Upper lobe of right lung (tissue), 1 donor: Measurements from ENCODE around the gene LRRC10. TPM values are rescaled to one million over a fixed set of nuclear protein-coding genes. Genes with fewer than 3 reads are reported as not detected.

Experiments used
- ATAC-seq: fragments of 200-7000 bp; cut with Tn5 transposase; one replicate; pipeline ENCODE4 v1.9.1; 2020; ENCODE audit warnings: mild to moderate bottlenecking, moderate library complexity
- DNase-seq: peaks from one replicate; pipeline ENCODE4 v3.0.0-alpha.2; 2020
- H3K27ac ChIP-seq: fragments of 200-600 bp; one replicate; pipeline ENCODE4 v1.8.0; 2022
- H3K27me3 ChIP-seq: fragments of 200-600 bp; one replicate; pipeline ENCODE4 v1.8.0; 2022; ENCODE audit warnings: mild to moderate bottlenecking
- H3K36me3 ChIP-seq: fragments of 200-600 bp; one replicate; pipeline ENCODE4 v1.8.0; 2022
- H3K4me1 ChIP-seq: fragments of 200-600 bp; one replicate; pipeline ENCODE4 v1.8.0; 2022
- H3K4me3 ChIP-seq: fragments of 200-600 bp; one replicate; pipeline ENCODE4 v1.8.0; 2022; ENCODE audit warnings: mild to moderate bottlenecking
- H3K9me3 ChIP-seq: fragments of 200-600 bp; one replicate; pipeline ENCODE4 v1.8.0; 2022
- intact Hi-C: fragments of 100-400 bp; cut with DNase I; formaldehyde crosslinking; loops from one replicate; pipeline ENCODE4 v1.11.0; 2022
- microRNA-seq: library from miRNA; unstranded; fragments of <30 nt; microRNA quantifications from one replicate; pipeline ENCODE4 v1.2.0, GENCODE V29; 2020; ENCODE audit warnings: borderline microRNAs expressed
- total RNA-seq: library from RNA; stranded (reverse); fragmentation: NEBNext Ultra II Directional; extraction: Animal tissue kit (Norgen Biotek cat#: 25700); gene quantifications from one replicate; pipeline ENCODE4 v1.2.1, GENCODE V29; 2021
- TF ChIP-seq, protein P1 (sequence below): fragments of 200-600 bp; IDR thresholded peaks from one replicate; pipeline ENCODE4 v1.8.0; 2022; ENCODE audit warnings: antibody characterized with exemption
- donor health status: DM: no; HTN: yes; CAD: no; lungs with severe emphysema.

LRRC10 gene
- total RNA-seq, 1 donor from 2014 or later, result not detected

DNA sequence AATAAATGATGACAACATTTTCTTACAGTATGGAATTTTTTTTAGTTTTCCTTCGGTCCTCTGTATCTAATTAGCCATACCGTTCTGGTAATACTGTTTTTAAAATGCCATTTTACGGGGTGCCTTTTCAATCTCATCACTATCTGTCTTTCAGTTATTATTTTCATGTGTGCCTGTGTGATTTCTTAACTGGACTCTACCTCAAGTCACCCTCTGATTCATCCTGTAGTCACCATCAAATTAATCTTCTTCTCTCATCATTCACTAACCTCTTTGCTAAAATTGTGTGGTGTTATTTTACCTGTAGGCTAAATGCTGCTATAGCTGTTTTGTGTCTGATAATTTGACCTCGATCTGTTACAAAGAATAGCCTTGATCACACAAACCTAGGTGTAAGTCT is 41.5 kb downstream of the LRRC10 start:
- H3K9me3 ChIP-seq, result no peaks in the 10 kb centered on the region
- H3K36me3 ChIP-seq, result peaks cover 59% of the 10 kb centered on the region
- H3K27ac ChIP-seq, result no peak overlapping the region
- no peaks in the 10 kb centered on the region for H3K27me3 ChIP-seq
- ATAC-seq (no peak), DNase-seq (no peak)
- H3K4me1 ChIP-seq, result no peaks in the 10 kb centered on the region
- H3K4me3 ChIP-seq, result no peak overlapping the region
- TF ChIP-seq, protein P1, sequence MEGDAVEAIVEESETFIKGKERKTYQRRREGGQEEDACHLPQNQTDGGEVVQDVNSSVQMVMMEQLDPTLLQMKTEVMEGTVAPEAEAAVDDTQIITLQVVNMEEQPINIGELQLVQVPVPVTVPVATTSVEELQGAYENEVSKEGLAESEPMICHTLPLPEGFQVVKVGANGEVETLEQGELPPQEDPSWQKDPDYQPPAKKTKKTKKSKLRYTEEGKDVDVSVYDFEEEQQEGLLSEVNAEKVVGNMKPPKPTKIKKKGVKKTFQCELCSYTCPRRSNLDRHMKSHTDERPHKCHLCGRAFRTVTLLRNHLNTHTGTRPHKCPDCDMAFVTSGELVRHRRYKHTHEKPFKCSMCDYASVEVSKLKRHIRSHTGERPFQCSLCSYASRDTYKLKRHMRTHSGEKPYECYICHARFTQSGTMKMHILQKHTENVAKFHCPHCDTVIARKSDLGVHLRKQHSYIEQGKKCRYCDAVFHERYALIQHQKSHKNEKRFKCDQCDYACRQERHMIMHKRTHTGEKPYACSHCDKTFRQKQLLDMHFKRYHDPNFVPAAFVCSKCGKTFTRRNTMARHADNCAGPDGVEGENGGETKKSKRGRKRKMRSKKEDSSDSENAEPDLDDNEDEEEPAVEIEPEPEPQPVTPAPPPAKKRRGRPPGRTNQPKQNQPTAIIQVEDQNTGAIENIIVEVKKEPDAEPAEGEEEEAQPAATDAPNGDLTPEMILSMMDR, result no peak
- intact Hi-C loops, result no loop called here

DNA sequence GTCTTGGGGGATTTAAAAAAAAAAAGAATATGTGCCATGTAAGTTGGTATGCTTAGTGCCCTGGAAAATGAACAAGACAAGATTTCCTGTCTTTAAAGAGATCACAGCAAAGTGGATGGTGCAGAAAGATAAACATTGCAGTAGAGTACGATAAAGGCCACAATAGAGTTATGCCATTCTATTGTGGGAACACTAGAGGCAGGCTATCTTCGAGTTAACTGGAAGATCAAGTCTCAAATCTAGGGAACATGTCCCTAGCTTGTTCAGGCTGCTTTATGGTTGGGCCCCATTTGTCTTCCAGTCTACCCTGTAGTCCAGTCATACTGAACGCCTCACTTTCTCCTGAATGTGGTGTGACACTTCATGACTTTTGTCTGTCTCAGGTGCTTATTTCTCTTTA is 44.1 kb downstream of the LRRC10 start:
- no peak for DNase-seq
- Histone ChIP-seq H3K27ac (no peak overlapping the region), H3K4me3 (no peak overlapping the region), H3K4me1 (no peaks in the 10 kb centered on the region), H3K9me3 (no peaks in the 10 kb centered on the region), H3K36me3 (peaks cover 40% of the 10 kb centered on the region), H3K27me3 (no peaks in the 10 kb centered on the region)
- TF ChIP-seq, protein P1, result no peak
- intact Hi-C loops, result no loop called here
- no peak for ATAC-seq

DNA sequence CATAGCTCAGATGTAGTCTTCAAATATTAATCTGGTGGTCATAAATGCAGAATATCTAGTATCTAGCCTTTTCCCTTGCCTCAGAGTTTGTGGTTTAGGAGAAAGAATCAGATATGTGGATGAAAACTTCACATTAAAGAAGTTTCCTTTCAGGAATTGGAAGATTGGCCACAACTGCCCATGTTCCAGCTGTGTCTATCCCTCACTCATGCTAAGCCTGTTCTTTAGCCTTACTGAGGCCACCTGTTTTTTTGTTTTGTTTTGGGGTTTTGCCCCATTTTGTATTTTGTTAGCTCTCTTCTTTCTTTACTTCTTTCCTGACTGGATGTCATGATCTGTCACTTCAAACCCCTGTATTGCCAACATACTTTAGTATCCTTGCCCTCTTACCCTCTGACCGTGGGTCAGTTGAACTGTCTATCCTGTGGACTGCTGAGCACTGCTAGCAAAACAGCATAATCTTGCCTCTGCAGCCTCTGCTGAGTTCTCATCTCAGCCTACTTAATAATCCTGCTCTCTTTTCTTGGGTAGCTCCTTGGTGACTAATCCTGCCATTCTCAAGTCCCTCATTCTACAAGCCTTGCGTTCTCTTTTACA is 47.4 kb downstream of the LRRC10 start:
- TF ChIP-seq, protein P1, result no peak

More for the DNA sequence above, 47.4 kb downstream of the LRRC10 start:
- Histone ChIP-seq H3K27ac (no peak overlapping the region), H3K36me3 (peaks cover 20% of the 10 kb centered on the region), H3K4me3 (no peak overlapping the region), H3K4me1 (no peaks in the 10 kb centered on the region), H3K27me3 (no peaks in the 10 kb centered on the region), H3K9me3 (no peaks in the 10 kb centered on the region)
- intact Hi-C loops, result no loop called here
- DNase-seq, result no peak
- ATAC-seq, result no peak

Small RNA genes lying within 50 kb of the gene (microRNA-seq; reads per million reads assigned to microRNA genes)
- gene MIR3913-1 (not detected), gene MIR3913-2 (not detected)

Other genes starting within 250 kb of the LRRC10 start
- 31.0 TPM for gene FRS2, start 140.5 kb downstream of the LRRC10 start, total RNA-seq
- 90.8 TPM for gene CCT2, start 25.4 kb downstream of the LRRC10 start, total RNA-seq
- gene BEST3, start 88.4 kb upstream of the LRRC10 start, total RNA-seq, result not detected
- gene RAB3IP, start 128.0 kb upstream of the LRRC10 start, total RNA-seq, result 29.6 TPM
- not detected for gene MYRFL, start 214.3 kb upstream of the LRRC10 start, total RNA-seq